Kasumi-1 (cell line): ENCODE data around the gene ATP1A3.
A peak's percentile ranks its signal among the peaks of the same experiment; 100 is the strongest.

ENCODE experiments used
- DNase-seq, 2 experiments: peaks; one replicate each; lab custom pipeline; 2025; lab: John Stamatoyannopoulos, UW

ATP1A3 gene

DNA sequence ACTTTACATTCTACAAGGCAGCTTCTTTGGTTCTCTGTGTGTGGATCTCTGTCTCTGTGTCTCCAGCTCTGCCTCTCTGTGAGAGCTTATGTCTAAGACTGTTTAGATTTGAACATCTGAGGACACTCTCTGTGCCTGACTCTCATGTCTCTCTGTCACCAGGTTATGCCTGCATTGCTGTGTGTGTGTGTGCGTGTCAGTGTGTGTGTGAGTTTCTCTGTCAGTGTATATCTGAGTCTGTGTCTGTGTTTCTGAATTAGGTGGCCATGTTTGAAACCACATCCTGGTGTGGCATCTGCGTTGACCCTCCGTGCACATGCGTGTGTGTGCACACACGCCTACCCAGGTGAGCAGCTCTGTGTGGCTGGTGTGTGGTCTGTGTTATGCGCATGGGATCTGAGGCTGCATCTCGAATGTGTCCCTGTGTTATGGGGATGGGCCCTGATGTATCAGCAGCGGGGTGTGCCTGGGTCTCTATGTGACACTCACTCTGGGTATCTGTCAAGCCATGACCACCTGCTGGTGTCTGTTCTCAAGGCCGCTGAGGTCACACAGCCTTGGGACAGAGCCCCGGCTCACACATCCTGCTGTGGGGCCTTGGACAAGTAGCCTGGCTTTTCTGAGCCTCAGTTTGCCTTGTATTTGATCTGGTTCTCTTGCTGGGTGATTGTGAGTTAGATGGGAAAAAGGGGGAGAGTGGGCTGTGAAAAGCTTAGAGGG lies 6.7 kb downstream of the ATP1A3 start:
- DNase-seq = no peak

DNA sequence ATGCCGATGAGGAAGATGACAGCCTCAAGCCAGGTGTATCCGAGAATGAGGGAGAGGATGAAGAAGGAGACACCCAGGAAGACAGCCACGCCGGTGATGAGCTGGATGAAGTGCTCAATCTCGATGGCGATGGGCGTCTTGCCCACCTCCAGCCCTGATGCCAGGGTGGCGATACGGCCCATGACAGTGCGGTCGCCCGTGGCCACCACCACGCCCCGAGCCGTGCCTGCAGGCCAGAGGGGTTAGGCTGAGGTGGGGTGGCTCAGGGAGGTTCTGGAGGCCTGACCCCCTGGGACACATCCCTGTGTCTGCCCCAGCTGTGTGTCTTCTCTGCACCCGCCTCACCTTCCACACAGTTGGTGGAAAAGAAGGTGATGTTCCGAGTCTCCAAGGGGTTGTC lies 9.1 kb downstream of the ATP1A3 start:
- DNase-seq = no peak

DNA sequence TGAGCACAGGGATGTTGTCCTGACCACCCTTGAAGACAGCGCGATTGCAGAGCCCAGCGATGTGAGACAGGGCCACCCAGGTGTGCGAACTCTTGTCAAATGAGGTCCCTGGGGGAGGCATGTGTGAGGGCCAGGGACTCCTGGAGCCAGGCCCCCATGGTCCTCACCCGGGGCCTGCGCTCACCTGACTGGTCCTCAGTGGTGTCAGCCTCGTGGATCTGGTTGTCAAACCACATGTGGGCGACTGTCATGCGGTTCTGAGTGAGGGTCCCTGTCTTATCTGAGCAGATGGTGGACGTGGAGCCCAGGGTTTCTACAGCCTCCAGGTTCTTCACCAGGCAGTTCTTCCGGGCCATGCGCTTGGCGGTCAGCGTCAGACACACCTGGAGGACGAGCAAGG lies 12.3 kb downstream of the ATP1A3 start:
- DNase-seq = no peak

DNA sequence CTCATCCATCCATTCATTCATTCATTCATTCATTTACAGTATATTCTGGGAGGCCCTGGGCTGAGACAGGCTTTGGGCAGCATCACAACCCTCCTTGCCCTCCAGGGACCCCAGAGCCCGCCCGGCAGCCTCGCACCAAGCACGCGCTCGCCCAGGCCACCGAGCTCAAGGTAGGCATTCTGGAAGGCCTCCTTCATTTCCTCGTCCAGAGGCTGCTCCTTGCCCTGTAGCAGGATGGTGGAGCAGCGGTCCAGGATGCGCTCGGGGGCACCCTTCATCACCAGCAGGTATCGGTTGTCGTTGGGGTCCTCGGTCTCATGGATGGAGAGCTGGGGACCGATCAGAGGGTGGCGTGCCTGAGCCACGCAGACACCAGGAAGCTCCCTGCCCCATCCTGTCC lies 15.6 kb downstream of the ATP1A3 start:
- DNase-seq = no peak

DNA sequence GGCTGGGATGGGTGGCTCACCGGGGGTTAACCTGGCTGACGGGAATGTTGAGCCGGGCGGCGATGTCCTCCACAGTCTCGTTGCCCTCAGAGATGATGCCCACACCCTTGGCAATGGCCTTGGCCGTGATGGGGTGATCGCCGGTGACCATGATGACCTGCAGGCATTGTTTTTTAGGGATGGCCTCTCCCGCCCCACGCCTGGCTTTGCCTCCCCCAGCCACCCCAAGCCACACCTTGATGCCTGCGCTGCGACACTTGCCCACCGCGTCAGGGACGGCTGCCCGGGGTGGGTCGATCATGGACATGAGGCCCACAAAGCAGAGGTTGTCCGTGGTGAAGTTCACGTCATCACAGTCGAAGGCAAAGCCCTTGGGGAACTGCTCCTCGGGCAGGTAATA lies 16.1 kb downstream of the ATP1A3 start:
- no peak for DNase-seq

DNA sequence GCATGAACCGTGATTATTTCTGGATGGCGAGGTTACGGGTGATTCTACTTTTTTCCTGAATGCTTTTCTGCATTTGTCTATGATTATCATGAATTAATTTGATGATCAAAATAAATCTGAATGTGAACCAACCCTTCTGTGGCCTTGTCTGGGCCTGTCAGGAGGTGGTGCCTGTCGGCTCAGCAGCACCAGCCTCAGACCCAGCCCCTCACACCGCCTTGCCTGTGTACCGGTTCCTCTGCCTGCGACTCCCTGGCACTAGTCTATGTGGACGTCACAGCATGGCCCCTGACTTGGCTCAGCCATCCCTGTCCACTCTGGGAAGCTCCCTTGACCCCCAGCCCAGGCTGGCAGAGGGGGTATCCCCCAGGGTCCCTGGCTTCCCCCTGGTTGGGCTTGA lies 19.4 kb downstream of the ATP1A3 start:
- no peak for DNase-seq

DNA sequence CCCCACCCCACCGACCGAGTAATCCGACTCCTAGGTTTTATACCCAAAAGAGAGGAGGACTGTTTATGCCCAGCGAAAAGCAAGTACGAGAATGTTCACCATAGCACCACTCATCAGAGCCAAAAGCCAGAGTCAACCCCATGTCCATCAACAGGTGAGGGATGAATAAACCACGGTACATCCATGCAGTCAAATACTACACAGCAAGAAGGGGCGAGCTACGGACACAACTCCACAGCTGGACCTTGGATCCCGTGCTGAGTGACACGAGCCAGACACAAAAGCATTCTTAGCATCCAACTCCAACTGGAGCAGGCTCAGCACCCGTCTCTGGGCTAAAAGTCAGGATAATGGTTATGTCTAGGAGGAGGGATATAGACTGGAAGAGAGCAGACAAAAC lies 22.7 kb downstream of the ATP1A3 start:
- DNase-seq = no peak

DNA sequence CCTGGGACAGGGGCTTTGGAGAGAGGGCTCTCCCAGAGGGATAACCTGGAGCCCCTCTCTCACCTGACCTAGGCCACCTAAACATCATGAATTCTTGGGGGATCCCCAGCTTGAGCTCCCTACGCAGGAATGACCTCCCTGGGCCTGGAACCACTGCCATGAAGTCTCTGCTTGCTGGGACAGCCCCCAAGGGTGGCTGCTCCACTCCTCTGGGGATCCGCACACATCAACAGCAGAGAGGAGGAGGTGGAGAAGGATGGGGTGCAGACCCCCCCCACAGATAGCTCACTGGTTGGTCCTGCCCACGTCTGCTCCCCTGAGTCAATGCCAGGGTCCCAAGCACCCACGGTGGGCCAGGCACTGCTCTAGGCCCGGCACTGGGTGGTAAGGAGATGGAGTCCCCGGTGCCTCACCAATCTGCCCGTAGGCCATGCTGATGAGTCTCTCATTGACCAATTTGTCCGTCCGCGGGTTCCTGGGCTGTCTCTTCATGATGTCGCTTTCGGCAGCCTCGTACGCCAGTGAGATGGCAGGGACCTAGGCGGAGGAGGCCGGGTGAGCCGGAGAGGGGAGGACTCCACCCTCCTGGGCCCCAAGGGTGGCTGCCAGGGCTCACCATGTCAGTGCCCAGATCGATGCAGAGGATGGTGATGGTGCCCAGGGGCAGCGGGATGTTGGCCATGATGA lies 24.1 kb downstream of the ATP1A3 start:
- DNase-seq = no peak

DNA sequence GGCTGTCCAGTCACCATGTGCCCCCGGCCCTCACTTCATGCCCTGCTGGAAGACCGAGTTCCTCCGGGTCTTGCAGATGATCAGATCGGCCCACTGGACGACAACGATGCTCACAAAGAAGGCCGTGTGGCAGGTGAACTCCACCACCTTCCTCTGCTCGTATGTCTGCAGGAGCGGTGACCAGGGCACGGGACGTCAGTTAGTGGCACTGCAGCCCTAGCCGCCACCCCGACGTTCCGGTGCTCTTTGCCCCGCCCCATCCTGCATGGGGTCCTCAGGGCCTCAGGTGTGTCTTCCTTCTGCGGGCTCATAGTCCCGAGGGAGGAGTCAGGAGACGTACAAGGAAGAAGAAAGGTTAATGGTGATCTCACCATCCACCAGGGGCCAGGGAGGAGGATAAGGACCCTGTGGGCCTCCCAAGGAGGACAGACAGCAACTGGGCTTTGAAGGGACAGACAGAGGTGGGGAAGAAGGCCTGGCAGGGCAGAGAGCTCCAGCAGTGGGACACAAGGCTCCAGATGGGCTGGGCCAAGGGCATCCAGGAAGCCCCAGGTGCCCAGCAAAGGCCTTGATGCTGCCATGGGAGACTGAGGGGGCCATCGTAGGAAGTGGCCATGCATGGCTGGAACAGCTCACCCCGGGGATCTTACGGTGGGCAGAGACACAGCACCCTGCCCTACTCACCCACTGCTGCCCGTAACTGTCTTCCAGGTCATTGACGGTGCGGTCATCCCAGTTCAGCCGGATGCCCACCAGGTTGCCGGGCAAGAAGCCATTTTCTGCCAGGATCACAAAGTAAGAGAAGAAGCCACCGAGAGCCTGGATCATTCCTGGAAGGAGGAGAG lies 25.1 kb downstream of the ATP1A3 start:
- DNase-seq = no peak

DNA sequence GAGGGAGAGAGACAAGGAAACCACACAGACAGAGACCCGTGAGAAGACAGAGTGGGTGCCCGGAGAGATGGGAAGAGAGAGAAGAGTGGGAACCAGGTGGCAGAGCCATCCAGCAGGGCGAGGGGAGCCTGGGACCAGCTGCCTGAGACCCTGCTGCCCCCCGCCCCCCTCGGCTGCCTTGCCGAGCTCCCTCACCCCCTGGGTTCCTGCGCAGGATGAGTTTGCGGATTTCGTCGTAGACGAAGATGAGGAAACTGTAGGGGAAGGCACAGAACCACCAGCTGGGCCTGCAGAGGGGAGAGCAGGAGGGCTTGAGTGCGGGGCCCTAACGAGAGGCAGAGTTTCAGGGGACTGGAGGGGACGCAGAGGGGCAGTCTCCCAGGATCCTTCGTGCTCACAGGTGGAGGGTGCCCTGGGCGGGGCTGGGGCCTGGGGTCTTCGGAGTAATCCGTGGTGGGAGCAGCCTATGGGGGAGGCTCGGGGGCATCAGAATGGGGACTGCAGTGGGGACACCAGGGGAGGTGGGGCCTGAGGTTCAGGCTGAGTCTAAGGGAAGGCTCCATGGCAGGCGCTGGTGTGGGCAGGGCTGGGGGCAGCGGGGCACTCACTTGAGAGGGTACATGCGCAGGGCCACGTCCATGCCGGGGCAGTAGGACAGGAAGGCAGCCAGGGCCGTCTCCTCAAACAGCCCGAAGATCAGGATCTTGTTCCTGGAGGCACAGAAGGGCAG lies 26.8 kb downstream of the ATP1A3 start:
- no peak for DNase-seq

DNA sequence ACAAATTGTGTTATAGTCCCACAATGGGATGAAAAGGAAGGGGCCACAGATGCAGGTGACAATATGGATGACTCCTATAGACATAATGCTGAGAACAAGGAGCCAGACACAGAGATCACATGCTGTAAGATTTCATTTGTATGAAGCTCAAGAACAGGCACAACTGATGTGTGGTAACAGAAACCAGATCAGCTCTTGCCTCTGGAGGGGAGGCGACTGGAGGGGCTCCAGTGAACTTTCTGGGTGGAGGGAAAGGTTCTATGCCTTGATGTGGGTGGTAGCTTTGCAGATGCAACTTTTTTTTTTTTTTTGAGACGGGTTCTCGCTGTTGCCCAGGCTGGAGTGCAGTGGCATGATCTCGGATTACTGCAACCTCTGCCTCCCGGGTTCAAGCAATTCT lies 28.9 kb downstream of the ATP1A3 start:
- no peak for DNase-seq

DNA sequence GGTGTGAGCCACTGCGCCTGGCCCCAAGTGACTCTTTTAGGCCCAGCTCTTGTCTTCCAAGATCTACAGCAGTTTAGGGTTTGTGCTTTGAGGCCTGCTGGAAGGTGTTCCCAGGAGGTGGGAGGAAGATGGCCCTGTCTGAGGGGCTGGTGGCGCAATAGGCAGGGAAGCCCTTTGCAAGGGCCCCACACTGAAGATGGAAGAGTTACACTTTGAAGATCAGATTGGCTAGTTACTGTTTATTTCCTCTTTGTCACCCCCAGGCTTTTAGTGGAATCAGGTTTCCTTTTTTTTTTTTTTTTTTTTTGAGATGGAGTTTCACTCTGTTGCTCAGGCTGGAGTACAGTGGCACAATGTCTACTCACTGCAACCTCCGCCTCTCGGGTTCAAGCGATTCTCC lies 33.1 kb downstream of the ATP1A3 start:
- DNase-seq = peak; percentile 20 to 40

DNA sequence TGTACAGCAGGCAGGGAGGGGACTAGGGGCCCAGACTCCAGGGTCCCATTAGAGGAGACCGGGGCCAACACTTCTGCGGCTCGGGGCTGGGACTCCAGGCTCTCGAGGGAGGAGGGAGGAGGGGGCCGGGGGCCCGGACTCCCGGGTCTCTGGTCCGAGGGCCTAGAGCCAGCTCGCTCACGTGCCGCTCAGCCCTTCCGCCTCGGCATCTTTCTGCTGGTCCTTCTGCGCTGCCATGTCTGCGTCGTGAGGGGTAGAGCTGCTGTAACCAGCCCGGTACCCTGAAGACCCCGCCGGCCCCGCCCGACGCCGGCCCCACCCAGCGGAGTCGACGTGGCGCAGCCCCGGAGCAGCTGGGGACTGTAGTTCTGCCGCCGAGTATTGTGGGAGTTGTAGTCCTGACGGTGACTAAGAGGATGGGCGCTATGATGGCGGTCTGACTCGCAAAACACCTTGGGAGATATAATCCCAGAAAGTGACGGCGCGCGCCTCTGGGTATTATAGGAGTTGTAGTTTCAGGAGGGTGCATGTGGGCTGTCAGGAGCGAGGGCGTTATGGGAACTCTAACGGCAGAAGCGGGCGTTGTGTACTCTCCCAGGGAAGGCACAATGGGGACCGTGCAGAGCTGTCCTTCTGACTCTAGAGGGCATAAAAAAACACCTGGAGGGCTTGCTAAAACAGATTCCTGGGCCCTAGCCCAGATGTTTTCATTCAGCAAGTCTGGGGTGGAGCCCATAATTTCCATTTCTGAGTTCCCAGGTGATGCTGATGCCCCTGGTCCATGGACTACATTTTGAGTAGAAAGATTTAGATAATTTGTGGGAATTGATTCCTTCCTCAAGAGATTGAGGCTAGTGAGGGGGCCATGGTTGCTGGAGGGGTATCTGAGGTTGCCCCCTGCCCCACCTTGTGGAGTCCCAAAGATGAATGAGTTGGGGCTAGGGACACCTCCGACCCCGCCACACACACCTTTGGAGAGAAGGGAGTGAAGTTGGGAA lies 34.7 kb downstream of the ATP1A3 start, which contains the start of gene RABAC1:
Gene RABAC1, minus strand, starts transcription at position 266 of the 998 bp plus-strand sequence. Its CDS starts 29 bp downstream, at position 237.
- peak; percentile 96 to 98 for DNase-seq

DNA sequence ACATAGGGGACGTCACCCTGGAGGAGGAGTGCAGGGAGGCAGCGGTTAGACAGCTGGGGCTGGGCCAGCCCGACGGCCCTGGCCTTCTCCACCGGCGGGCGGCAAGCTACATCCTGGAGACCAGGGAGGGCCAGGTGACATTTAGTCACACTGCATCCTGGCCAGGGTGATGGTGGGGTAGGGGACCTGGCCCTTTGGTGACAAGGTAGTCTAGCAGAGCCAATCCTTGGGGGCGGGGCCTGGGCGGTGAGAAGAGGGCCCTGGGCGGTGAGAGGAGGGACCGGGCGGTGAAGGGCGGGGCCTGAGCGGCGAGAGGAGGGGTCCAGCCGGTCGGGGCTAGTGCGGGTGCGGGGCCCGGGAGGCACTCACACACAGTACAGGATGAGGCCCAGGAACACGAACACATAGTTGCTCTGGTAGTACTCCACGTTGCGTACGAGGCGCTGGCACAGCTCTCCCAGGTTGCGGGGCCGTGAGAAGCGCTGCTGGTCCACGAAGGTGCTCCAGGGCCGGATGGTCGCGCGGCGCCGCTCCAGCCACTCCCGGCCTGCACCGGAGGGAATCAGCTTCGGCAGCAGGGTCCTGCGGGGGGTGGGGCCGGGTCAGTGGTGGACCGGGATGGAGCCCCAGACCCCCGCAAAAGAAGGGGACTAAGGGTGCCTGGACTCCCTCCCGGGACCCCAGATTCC lies 35.5 kb downstream of the ATP1A3 start:
- DNase-seq = peak; percentile 12 to 43

DNA sequence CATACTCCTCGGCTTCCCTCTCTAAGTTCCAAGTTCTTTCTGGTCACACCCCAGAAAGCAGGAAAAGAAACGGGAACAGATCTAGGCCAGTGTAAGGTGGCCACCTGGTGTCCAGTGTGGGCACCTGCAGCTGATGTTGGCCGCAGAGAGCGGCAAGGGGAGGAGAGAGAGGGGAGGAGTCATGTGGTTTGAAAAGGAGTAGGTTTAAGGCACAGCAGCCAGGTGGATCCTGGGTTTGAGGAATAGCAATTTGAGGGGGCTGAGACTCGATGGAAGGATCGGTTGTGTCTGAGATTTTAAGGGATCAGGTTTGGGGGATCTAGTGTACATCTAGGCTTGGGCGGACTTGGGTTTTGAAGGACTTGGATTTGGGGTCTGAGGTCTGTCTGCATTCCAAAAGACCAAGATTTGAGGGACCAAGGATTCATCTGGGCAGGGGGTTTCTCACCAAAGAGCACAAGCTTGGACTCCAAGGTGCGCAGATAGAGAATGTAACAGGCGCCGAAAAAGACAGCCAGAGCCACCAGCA lies 36.1 kb downstream of the ATP1A3 start:
- DNase-seq = peak; percentile 67 to 71

DNA sequence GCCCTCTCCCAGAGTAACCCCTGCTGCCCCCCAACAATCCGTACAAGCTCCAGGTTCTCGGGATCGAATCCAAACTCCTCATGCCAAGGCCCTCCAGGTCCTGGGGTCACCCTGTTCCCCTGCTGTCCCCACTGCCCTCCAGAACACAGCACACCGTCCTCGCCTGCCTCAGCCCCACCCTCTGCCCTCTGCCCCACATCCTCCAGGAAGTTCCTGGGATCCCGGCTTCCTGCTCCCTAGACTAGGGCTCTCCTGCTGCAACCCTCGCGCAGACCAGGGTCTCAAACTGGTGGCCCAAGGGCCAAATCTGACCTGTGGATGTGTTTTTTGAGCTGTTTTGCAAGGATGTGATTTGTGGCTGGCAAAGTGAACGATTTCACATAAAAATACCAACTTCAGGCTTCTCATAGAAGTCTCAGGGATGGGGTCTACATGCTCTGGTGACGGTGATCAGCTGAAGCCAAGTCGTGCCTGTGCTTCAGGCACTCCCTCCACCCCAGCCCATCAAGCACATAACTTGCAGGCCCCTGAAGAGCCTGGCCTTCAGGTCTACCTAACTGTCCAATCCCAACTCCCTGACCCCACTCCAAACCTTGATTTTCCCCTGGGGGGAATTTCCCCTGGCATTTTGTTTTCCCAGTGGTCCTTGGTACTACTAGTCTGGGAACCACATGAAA lies 36.7 kb downstream of the ATP1A3 start:
- DNase-seq = no peak

DNA sequence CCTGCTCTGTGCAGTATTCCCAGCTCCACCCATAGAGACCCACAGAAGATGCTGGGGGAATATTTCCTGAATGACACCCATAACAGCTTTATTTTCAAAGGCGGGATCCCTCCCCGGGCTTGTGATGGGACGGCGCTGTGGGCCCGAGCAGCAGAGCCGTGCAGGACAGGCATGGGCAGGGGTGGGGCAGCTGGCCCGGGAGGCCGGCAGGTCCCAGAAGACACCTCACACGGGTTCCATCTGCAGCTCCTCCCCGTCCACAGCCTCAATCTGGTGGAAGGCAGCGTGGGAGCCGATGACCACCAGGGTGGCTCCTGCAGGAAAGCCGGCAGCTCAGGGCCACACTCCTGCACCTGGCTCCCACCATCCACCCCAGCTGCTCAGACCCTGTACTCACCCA lies 37.4 kb downstream of the ATP1A3 start:
- no peak for DNase-seq

DNA sequence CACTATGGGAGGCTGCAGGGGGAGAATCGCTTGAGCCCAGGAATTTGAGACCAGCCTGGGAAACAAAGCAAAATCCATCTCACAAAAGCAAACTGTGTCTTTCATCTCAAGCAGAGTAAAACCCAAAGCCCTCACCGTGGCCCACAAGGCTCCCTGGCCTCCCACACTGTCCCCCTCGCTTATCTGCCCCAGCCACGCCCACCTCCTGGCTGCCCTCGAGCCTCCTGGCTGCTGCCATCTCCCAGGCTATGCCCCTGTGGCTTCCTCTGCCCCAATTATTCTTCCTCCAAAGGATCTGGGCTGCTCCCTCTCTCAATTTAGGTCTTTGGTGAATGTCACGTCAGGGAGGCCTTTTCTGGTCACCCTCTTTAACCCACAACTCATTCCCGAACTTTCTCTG lies 38.5 kb downstream of the ATP1A3 start:
- no peak for DNase-seq

DNA sequence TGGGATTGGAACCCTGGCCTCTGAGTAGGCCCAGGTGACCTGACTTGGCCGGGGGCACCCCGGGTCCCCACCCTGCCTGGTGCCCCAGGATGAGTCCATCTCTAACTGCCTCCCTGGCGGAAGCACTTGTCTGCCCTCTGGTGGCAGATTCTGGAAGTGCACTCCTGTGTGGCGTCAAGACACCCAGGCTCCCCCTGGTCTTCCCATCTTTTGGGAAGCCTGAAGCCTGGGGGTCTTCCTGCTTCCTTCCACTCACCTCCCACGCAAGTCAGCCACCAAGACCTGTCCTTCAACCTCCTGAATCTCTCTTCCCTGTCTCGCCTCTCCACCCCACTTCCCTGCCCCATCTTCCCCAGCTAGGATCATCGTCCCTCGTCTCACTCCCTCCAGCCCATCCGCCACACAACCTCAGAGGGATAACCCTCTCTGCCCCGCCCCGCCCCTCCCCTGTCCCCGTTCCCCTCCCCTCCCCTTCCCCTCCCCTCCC lies 42.3 kb downstream of the ATP1A3 start:
- peak; percentile 62 to 67 for DNase-seq
